ENCODE results near the gene ASGR1.
"Not testable (repeated sequence)": the region's sequence is repeated elsewhere in the genome, so short reads cannot be mapped to it uniquely, and the experiment has no call there.

ASGR1 gene

GRCh38 chr17:7190276-7190917 lies 11.2 kb upstream of the ASGR1 start:
- no peak for DNase-seq

- DNase-seq, result no peak
Measured at GRCh38 chr17:7186241-7186640, 7.1 kb upstream of the ASGR1 start.

GRCh38 chr17:7184647-7185046 lies 5.5 kb upstream of the ASGR1 start:
- DNase-seq, result no peak

- DNase-seq, result no peak
Measured at GRCh38 chr17:7184091-7184488, 4.9 kb upstream of the ASGR1 start.

GRCh38 chr17:7183433-7184090 lies 4.4 kb upstream of the ASGR1 start:
- DNase-seq, result no peak

GRCh38 chr17:7182101-7182500 lies 2.9 kb upstream of the ASGR1 start:
- DNase-seq, result not testable (repeated sequence)

GRCh38 chr17:7178973-7179316 lies 225 bp downstream of the ASGR1 start:
- DNase-seq, result no peak

GRCh38 chr17:7177954-7178477 lies 1.2 kb downstream of the ASGR1 start:
- DNase-seq, result no peak

GRCh38 chr17:7177191-7177953 lies 1.8 kb downstream of the ASGR1 start:
- peak; percentile 35 for DNase-seq

GRCh38 chr17:7176841-7177190 lies 2.4 kb downstream of the ASGR1 start:
- DNase-seq, result no peak

GRCh38 chr17:7176107-7176840 lies 2.9 kb downstream of the ASGR1 start:
- DNase-seq, result no peak

- no peak for DNase-seq
Measured at GRCh38 chr17:7175330-7175733, 3.8 kb downstream of the ASGR1 start.

GRCh38 chr17:7174603-7175326 lies 4.4 kb downstream of the ASGR1 start:
- no peak for DNase-seq

GRCh38 chr17:7173687-7174602 lies 5.2 kb downstream of the ASGR1 start:
- no peak for DNase-seq

GRCh38 chr17:7172522-7173191 lies 6.5 kb downstream of the ASGR1 start:
- not testable (repeated sequence) for DNase-seq

- not testable (repeated sequence) for DNase-seq
Measured at GRCh38 chr17:7169565-7169908, 9.6 kb downstream of the ASGR1 start.

GRCh38 chr17:7168841-7169564 lies 10.2 kb downstream of the ASGR1 start:
- DNase-seq, result not testable (repeated sequence)

GRCh38 chr17:7167832-7168231 lies 11.3 kb downstream of the ASGR1 start:
- no peak for DNase-seq

GRCh38 chr17:7166873-7167272 lies 12.3 kb downstream of the ASGR1 start:
- DNase-seq, result no peak

- DNase-seq, result not testable (repeated sequence)
Measured at GRCh38 chr17:7159571-7159970, 19.6 kb downstream of the ASGR1 start.

All from NCI-H1092 (cell line).